ENCODE results near the gene SRXN1.
"Not testable (repeated sequence)": the region's sequence is repeated elsewhere in the genome, so short reads cannot be mapped to it uniquely, and the experiment has no call there.

The SRXN1 gene

DNA sequence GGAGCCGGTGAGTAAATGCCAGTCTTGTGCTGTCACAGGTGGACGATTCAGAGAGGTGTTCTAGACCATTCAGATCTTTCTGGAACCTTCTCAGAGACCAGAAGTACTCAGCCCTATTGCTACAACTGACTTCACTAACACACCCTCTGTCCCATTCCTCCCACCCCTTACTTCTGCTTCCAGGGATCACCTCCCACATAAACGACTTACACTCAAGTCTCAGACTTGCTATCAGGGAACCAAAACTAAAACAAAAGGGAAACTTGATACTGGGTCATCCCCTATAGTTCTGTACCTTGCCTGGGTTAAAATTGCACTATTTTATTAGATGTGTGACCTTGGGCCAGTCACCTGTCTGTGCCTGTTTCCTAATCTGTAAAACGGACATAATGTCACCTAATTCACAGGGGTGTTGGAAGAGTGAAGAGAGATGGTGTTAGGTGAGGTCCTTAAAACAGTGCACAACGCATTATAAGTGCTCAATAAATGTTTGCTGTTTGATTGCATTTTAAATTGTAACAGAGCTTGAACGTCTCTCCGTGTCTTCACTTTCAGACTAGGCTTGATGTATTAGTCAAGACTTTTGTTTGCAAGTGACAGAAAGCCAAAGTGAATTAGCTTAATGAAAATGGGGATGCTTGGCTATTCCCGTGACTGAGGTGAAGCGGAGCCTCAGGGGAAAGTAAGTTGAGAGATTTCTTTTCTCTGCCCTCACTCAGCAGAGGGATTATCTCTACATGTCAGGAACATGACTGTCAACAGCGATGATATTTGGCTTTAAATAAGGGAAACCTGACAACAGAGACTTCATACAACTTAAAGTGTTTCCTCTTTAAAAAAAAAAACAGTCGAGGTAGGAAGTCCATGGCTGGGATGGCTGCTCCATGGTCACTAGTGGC is 3.0 kb upstream of the SRXN1 start:
- DNase-seq (ENCODE audit: low read depth in 2 of 2) = no peak

DNA sequence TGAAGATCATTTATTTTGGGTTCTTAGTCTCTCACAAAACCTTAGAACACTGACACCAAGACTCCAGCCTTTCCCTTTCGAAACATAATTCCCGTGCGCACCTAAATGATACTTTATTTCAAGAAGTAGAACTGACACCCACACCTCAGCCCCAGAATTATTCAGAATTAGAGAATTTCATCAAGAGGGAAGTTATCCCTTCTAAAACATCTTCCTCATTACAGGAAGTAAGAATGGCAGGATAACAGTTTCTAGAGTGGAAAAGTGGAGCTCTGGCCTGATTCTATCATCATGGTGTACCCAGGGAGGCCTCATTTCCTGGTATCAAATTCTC is 1.4 kb upstream of the SRXN1 start:
- DNase-seq (ENCODE audit: low read depth in 2 of 2) = no peak

- DNase-seq (ENCODE audit: low read depth in 2 of 2) = no peak
Observed at GRCh38 chr20:653590-654416, 803 bp upstream of the SRXN1 start.

- DNase-seq (ENCODE audit: low read depth in 2 of 2) = peak in 1 of 2 donors; percentile 16
Observed at GRCh38 chr20:652615-653109, 338 bp downstream of the SRXN1 start.

DNA sequence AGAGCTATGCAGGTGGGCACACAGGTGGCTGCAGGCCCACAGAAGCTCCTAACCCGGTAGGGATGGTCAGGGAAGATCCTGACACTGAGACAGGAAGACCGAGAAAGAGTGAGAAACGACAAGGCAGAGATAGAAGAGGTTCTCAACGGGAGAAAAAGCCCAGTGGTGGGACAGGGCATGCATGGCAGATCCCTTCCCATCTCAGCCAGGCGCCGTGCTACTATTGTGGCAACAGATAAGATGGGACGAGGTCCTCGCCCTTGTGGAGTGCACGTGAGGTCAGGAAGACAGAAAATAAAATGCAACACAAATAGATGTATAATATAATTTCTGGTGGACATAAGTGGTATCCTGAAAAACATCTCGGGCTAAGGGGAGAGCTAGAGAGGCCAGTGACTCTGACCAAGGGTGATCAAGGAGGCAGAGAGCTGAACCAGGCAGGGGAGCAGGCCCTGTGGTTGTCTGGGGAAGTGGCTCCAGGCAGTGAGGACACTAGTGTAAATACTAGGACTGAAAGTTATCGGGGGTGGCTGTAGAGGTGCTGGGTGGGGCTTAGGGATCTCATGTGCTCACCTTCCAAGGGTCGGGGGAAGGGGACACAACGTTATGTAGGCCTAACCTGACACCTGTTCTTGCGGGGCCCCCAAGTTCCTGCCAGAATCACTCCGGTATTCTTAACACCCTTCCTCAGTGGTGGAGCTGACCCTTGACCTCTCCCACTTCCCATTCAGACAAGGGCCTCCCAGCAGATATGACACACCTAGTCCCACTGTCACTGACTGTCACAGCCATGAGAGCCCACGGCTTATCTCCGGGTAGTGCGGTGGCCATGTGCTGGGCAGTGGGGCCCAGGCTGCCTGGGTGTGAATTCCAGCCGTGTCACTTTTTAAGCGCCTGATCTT is 1.0 kb downstream of the SRXN1 start:
- DNase-seq (ENCODE audit: low read depth in 2 of 2) = no peak

DNA sequence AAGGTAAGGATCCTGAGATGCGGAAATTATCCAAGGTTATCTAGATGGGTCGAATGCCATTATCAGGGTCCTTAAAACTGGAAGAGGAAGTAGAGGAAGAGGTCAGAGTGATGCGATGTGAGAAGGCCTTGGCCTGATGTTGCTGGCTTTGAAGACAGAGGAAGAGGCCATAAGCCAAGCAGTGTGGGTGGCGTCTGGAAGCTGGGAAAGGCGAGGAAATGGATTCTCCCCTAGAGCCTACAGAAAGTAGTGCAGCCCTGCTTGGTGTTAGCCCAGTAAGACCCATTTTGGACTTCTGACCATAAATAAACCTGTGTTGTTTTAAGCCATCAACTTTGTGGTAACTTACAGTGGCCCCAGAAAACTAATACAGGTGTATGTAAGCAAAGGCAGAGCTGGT is 2.0 kb downstream of the SRXN1 start:
- no peak for DNase-seq (ENCODE audit: low read depth in 2 of 2)

GRCh38 chr20:650281-650680 is 2.7 kb downstream of the SRXN1 start:
- no peak for DNase-seq (ENCODE audit: low read depth in 2 of 2)

- no peak for DNase-seq (ENCODE audit: low read depth in 2 of 2)
Observed at GRCh38 chr20:647479-648019, 5.5 kb downstream of the SRXN1 start.

GRCh38 chr20:646868-647233 is 6.1 kb downstream of the SRXN1 start:
- no peak for DNase-seq (ENCODE audit: low read depth in 2 of 2)

DNA sequence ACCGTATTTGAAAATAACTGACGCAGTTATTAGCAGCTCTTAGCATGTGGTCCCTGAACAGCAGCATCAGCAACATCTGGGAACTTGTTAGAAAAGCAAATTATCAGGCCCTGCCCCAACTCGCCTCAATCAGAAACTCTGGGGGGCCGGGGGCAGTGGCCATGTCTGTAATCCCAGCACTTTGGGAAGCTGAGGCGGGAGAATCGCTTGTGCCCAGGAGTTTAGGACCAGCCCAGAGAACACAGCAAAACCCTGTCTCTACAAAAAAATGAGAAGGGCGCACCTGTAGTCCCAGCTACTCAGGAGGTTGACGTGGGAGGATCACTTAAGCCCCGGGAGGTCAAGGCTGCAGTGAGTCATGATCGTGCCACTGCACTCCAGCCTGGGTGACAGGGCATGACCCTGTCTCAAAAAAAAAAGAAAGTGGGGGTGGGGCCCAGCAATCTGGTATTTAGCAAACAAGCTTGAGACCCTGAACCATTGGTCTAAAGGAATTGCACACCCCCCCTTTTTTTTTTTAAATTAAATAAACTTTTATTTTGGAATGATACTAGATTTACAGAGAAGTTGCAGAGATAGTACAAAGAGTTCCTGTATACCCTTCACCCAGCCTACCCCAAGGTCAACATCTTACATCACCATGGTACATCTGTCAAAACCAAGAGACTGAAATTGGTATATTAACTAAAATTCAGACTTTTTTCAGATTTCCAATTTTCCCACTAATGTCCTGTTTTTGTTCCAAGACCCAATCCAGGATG is 6.7 kb downstream of the SRXN1 start:
- no peak for DNase-seq (ENCODE audit: low read depth in 2 of 2)

GRCh38 chr20:645318-646106 is 7.5 kb downstream of the SRXN1 start:
- DNase-seq (ENCODE audit: low read depth in 2 of 2) = peak; percentile 59 to 67

DNA sequence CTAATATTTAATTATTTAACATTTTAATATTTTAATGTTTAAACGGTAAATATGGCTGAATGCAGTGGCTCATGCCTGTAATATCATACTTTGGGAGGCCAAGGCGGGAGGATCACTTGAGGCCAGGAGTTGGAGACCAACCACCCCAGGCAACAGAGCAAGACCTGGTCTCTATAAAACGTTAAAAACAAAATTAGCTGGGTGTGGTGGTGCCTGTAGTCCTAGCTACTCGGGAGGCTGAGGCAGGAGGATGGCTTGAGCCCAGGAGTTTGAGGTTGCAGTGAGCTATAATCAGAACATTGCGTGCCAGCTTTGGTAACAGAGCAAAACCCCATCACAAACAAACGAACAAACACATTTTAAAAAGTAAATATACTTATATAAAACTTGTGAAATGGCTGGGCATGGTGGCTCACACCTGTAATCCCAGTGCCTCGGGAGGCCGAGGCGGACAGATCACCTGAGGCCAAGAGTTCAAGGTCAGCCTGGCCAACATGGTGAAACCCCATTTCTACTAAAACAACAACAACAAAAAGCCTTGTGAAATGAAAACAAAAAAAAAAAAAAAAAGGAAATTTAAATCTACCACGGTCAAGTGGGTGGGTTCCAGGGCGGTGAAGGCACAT is 8.2 kb downstream of the SRXN1 start:
- DNase-seq (ENCODE audit: low read depth in 2 of 2) = no peak

- DNase-seq (ENCODE audit: low read depth in 2 of 2) = no peak
Observed at GRCh38 chr20:642398-643174, 10.4 kb downstream of the SRXN1 start.

DNA sequence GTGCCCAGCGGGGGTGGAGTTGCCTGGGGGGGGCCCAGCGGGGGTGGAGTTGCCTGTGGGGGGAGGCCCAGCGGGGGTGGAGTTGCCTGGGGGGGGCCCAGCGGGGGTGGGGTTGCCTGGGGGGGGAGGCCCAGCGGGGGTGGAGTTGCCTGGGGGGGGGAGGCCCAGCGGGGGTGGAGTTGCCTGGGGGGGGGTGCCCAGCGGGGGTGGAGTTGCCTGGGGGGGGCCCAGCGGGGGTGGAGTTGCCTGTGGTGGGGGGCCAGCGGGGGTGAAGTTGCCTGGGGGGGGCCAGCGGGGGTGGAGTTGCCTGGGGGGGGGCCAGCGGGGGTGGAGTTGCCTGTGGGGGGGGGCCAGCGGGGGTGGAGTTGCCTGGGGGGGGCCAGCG is 11.0 kb downstream of the SRXN1 start:
- not testable (repeated sequence) for DNase-seq (ENCODE audit: low read depth in 2 of 2)

GRCh38 chr20:641516-641875 is 11.5 kb downstream of the SRXN1 start:
- no peak for DNase-seq (ENCODE audit: low read depth in 2 of 2)

DNA sequence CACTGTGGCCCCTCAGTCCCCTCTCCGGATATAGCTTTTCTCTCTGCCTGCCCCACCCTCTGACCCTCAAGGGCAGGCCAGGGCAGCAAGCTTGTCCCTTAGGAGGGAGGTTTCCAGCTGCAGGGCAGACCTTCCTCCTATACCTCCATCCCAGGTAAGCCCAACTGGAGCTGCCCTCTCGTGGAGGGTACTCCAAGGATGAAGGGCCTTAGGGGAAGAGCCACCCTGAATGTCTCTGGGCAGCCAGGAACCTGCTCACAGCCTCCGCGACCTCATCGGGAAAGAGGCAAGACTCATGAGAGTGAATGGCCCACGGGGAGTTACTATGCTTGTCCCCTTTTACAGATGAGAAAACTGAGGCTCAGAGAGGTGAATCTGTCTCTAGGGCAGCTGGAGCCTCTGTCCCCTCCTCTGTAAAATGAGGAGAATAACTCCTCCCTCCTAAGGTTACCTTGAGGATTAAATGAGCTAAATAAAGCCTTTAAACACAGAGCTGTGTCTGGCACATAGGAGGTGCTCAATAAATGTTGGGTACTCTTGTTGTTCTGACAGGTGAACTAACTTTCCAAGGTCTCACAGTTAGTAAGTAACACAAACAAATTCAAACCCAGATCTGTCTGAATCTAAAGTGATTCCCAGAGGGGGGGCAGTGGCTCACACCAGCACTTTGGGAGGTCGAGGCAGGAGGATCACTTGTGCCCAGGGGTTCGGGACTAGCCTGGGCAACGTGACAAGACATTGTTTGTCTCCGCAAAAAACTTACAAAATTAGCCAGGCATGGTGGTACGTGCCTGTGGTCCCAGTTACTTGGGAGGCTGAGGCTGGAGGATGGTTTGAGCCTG is 12.1 kb downstream of the SRXN1 start:
- no peak for DNase-seq (ENCODE audit: low read depth in 2 of 2)

DNA sequence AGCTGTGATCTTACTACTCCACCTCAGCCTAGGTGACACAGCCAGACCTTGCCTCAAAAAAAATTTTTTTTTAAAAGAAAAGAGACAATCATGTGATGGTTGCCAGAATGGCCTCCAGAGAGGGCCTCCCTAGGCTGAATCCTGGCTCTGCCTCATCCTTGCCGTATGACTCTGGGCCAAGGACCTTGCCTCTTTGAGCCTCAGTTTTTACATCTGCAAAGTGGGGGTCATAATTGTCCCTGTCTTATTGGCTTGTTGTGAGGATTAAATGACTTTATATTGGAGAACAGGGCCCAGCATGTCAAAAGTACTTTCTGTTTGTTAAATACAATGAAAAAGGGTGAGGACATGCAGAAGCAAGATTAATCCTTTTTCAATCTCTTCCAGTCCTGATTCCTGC is 14.4 kb downstream of the SRXN1 start:
- DNase-seq (ENCODE audit: low read depth in 2 of 2) = no peak

- no peak for DNase-seq (ENCODE audit: low read depth in 2 of 2)
Observed at GRCh38 chr20:637559-637958, 15.4 kb downstream of the SRXN1 start.
